H1 (cell line): ENCODE results near the gene GFPT1.

Experiments used
- BRCA1 ChIP-seq: IDR thresholded peaks from 2 replicates; pipeline ENCODE4 v1.6.1; 2012; ENCODE audit warnings: low read depth, low read length, improper control_type of control experiment
- GABPA ChIP-seq: IDR thresholded peaks from 2 replicates; pipeline ENCODE4 v1.6.1; 2011; ENCODE audit warnings: mild to moderate bottlenecking, low read length, moderate library complexity, borderline replicate concordance; ENCODE audit not compliant: insufficient read depth
- HDAC2 ChIP-seq, 2 experiments: fragments of 300-600 bp in 1 of 2; sonication (generic) in 1 of 2; IDR thresholded peaks; 2 replicates each; pipeline ENCODE4 v1.6.1; 2011 to 2012; ENCODE audit warnings: low read depth in 2 of 2, low read length in 2 of 2, mild to moderate bottlenecking in 2 of 2, moderate library complexity in 2 of 2, borderline replicate concordance in 1 of 2, inconsistent platforms in 1 of 2
- JUN ChIP-seq: IDR thresholded peaks from 2 replicates; pipeline ENCODE4 v1.6.1; 2011; ENCODE audit warnings: low read depth, mild to moderate bottlenecking, improper control_type of control experiment, low read length
- NANOG ChIP-seq: IDR thresholded peaks from 2 replicates; pipeline ENCODE4 v1.6.1; 2011; ENCODE audit warnings: low read length, low read depth, mild to moderate bottlenecking, inconsistent platforms; ENCODE audit not compliant: insufficient read depth, poor library complexity, severe bottlenecking
- POLR2A ChIP-seq, 2 experiments: IDR thresholded peaks; 1 replicate in 1 of 2; 2 replicates in 1 of 2; pipeline ENCODE4 v1.6.1; 2011; ENCODE audit warnings: low read depth in 2 of 2, low read length in 2 of 2, mild to moderate bottlenecking in 2 of 2; ENCODE audit errors: control extremely low read depth in 1 of 2
- POLR2AphosphoS5 ChIP-seq: IDR thresholded peaks from 2 replicates; pipeline ENCODE4 v1.6.1; 2011; ENCODE audit warnings: low read depth, low read length
- SIN3A ChIP-seq, 2 experiments: IDR thresholded peaks in 1 of 2; conservative IDR thresholded peaks in 1 of 2; 2 replicates each; pipeline ENCODE4 v1.6.1; 2011 to 2012; ENCODE audit warnings: low read length in 2 of 2, improper control_type of control experiment in 1 of 2, low read depth in 1 of 2, mild to moderate bottlenecking in 1 of 2
- TF ChIP-seq, protein P1 (sequence below), 3 experiments: IDR thresholded peaks; 1 replicate in 2 of 3; 2 replicates in 1 of 3; pipeline versions ENCODE4 v1.5.1 to v1.6.1; 2011; ENCODE audit warnings: low read length in 3 of 3, mild to moderate bottlenecking in 3 of 3, inconsistent platforms in 2 of 3, low read depth in 1 of 3, moderate library complexity in 1 of 3; ENCODE audit not compliant: insufficient read depth in 1 of 3; ENCODE audit errors: control extremely low read depth in 1 of 3

DNA sequence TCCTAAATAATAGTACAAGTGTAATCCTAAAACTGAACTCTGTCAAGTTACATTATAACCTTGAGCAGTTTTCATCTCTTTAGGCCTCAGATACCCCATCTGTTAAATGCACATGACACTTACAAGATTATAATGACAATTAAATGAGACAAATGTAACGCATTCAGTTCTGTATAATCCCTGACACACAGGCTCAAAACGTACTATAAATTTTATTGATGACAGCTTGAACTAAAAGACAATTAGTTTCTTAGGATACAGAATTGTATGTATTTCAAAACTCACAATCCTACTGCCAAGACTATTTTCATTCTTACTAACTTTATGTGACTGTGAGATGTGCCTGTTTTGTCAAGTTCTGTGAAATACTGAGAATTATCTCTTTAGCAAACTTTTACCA lies 56.2 kb downstream of the GFPT1 start:
- no peak for TF ChIP-seq BRCA1
- TF ChIP-seq SIN3A (conservative IDR thresholded peaks at IDR 0.05 in 1 of 2, IDR thresholded peaks at IDR 0.05 in 1 of 2; ENCODE audit: low read depth in 1 of 2, low read length in 2 of 2), result no peak
- TF ChIP-seq, protein P1, sequence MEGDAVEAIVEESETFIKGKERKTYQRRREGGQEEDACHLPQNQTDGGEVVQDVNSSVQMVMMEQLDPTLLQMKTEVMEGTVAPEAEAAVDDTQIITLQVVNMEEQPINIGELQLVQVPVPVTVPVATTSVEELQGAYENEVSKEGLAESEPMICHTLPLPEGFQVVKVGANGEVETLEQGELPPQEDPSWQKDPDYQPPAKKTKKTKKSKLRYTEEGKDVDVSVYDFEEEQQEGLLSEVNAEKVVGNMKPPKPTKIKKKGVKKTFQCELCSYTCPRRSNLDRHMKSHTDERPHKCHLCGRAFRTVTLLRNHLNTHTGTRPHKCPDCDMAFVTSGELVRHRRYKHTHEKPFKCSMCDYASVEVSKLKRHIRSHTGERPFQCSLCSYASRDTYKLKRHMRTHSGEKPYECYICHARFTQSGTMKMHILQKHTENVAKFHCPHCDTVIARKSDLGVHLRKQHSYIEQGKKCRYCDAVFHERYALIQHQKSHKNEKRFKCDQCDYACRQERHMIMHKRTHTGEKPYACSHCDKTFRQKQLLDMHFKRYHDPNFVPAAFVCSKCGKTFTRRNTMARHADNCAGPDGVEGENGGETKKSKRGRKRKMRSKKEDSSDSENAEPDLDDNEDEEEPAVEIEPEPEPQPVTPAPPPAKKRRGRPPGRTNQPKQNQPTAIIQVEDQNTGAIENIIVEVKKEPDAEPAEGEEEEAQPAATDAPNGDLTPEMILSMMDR (IDR thresholded peaks at IDR 0.05; ENCODE audit: control extremely low read depth in 1 of 3, insufficient read depth in 1 of 3, low read depth in 1 of 3, low read length in 3 of 3), result no peak
- no peak for TF ChIP-seq GABPA
- no peak for TF ChIP-seq POLR2AphosphoS5
- no peak for TF ChIP-seq HDAC2 (IDR thresholded peaks at IDR 0.05; ENCODE audit: borderline replicate concordance in 1 of 2, low read depth in 2 of 2, low read length in 2 of 2)
- no peak for TF ChIP-seq POLR2A (IDR thresholded peaks at IDR 0.05; ENCODE audit: control extremely low read depth in 1 of 2, low read depth in 2 of 2, low read length in 2 of 2)
- no peak for TF ChIP-seq NANOG
- TF ChIP-seq JUN, result no peak
